HG02943 (cell line): ENCODE data around the gene COL8A2.

Experiments
- ATAC-seq: cut with Tn5 transposase; IDR thresholded peaks from one replicate; pipeline ENCODE4 v1.9.1; 2021; ENCODE audit warnings: mild to moderate bottlenecking, low read depth, moderate library complexity; ENCODE audit not compliant: unreplicated experiment

COL8A2 gene

GRCh38 chr1:36115931-36116330 is 9.1 kb downstream of the COL8A2 start:
- ATAC-seq: no peak

- no peak for ATAC-seq
Measured at GRCh38 chr1:36115200-36115669, 9.8 kb downstream of the COL8A2 start.

GRCh38 chr1:36114371-36114770 is 10.7 kb downstream of the COL8A2 start:
- no peak for ATAC-seq

GRCh38 chr1:36112823-36113222 is 12.2 kb downstream of the COL8A2 start:
- no peak for ATAC-seq

- ATAC-seq: no peak
Measured at GRCh38 chr1:36111151-36111550, 13.9 kb downstream of the COL8A2 start.

- ATAC-seq: no peak
Measured at GRCh38 chr1:36109041-36109679, 15.9 kb downstream of the COL8A2 start.

- ATAC-seq: no peak
Measured at GRCh38 chr1:36108314-36108713, 16.7 kb downstream of the COL8A2 start.

- no peak for ATAC-seq
Measured at GRCh38 chr1:36107394-36107793, 17.6 kb downstream of the COL8A2 start.

- no peak for ATAC-seq
Measured at GRCh38 chr1:36106269-36106668, 18.8 kb downstream of the COL8A2 start.

- ATAC-seq: no peak
Measured at GRCh38 chr1:36101546-36101945, 23.5 kb downstream of the COL8A2 start.

- ATAC-seq: no peak
Measured at GRCh38 chr1:36100376-36100775, 24.6 kb downstream of the COL8A2 start.

GRCh38 chr1:36099681-36100341 is 25.2 kb downstream of the COL8A2 start:
- ATAC-seq: no peak

- no peak for ATAC-seq
Measured at GRCh38 chr1:36098650-36099365, 26.2 kb downstream of the COL8A2 start.

- no peak for ATAC-seq
Measured at GRCh38 chr1:36097693-36098585, 27.1 kb downstream of the COL8A2 start.

GRCh38 chr1:36096500-36097432 is 28.3 kb downstream of the COL8A2 start:
- ATAC-seq: no peak

- ATAC-seq: no peak
Measured at GRCh38 chr1:36095760-36096405, 29.1 kb downstream of the COL8A2 start.

- no peak for ATAC-seq
Measured at GRCh38 chr1:36094621-36095061, 30.4 kb downstream of the COL8A2 start.

- ATAC-seq: no peak
Measured at GRCh38 chr1:36093929-36094328, 31.1 kb downstream of the COL8A2 start.

GRCh38 chr1:36093226-36093625 is 31.8 kb downstream of the COL8A2 start:
- ATAC-seq: no peak
